Memory B cell (primary cell): ENCODE results near the gene ZNF805.

ENCODE experiments used
- ATAC-seq: fragments of 150-1000 bp; cut with Tn5 transposase; 2 replicates; pipeline ENCODE4 v1.10.0; 2021; ENCODE audit warnings: low read depth, mild to moderate bottlenecking, moderate library complexity
- DNase-seq, 2 donors: peaks; one replicate each; pipeline ENCODE4 v3.0.0; 2022; ENCODE audit warnings: low spot score in 2 of 2
- H3K27ac Mint-ChIP-seq: one replicate; pipeline ENCODE4 v1.8.0; 2022; ENCODE audit warnings: mild to moderate bottlenecking, moderate library complexity, mixed read lengths
- H3K27me3 Mint-ChIP-seq: one replicate; pipeline ENCODE4 v1.8.0; 2022; ENCODE audit warnings: mixed read lengths
- H3K36me3 Mint-ChIP-seq: one replicate; pipeline ENCODE4 v1.8.0; 2022; ENCODE audit warnings: mild to moderate bottlenecking, mixed read lengths
- H3K4me1 Mint-ChIP-seq: one replicate; pipeline ENCODE4 v1.8.0; 2022; ENCODE audit warnings: mixed read lengths
- H3K4me3 Mint-ChIP-seq: one replicate; pipeline ENCODE4 v1.8.0; 2022; ENCODE audit warnings: mild to moderate bottlenecking, moderate library complexity, mixed read lengths
- H3K9me3 Mint-ChIP-seq: one replicate; pipeline ENCODE4 v1.8.0; 2022; ENCODE audit warnings: mixed read lengths

ZNF805 gene

GRCh38 chr19:57279418-57280164 is 39.2 kb downstream of the ZNF805 start:
- H3K9me3 Mint-ChIP-seq, result no peaks in the 10 kb centered on the region
- H3K4me1 Mint-ChIP-seq, result peaks cover 24% of the 10 kb centered on the region
- H3K36me3 Mint-ChIP-seq, result peaks cover 9% of the 10 kb centered on the region
- ATAC-seq (peak; percentile 71), DNase-seq (peak in 1 of 2 donors; percentile 77)
- peak overlapping the region; percentile 25 for H3K4me3 Mint-ChIP-seq
- H3K27ac Mint-ChIP-seq, result no peak overlapping the region
- H3K27me3 Mint-ChIP-seq, result no peaks in the 10 kb centered on the region

GRCh38 chr19:57280165-57280961 is 39.9 kb downstream of the ZNF805 start, which contains the start of gene ZNF460:
Gene ZNF460, plus strand, starts transcription at chr19:57280485. Its CDS starts 322 bp downstream, at chr19:57280807.
- peak; percentile 95 to 97 for DNase-seq
- H3K27me3 Mint-ChIP-seq, result no peaks in the 10 kb centered on the region
- no peaks in the 10 kb centered on the region for H3K9me3 Mint-ChIP-seq
- H3K4me3 Mint-ChIP-seq, result no peak within 1 kb of the TSS
- H3K4me1 Mint-ChIP-seq, result peaks cover 28% of the 10 kb centered on the region
- H3K27ac Mint-ChIP-seq, result no peak within 1 kb of the TSS
- ATAC-seq, result peak; percentile 82
- peaks cover 13% of the 10 kb centered on the region for H3K36me3 Mint-ChIP-seq

- Mint-ChIP-seq H3K36me3 (peaks cover 17% of the 10 kb centered on the region), H3K27ac (no peak overlapping the region), H3K4me1 (peaks cover 29% of the 10 kb centered on the region), H3K4me3 (no peak overlapping the region), H3K27me3 (no peaks in the 10 kb centered on the region), H3K9me3 (no peaks in the 10 kb centered on the region)
- ATAC-seq (peak; percentile 5), DNase-seq (peak in 1 of 2 donors; percentile 16)
Measured at GRCh38 chr19:57280962-57281400, 40.5 kb downstream of the ZNF805 start.

GRCh38 chr19:57282011-57282643 is 41.7 kb downstream of the ZNF805 start:
- H3K27ac Mint-ChIP-seq, result no peak overlapping the region
- no peaks in the 10 kb centered on the region for H3K27me3 Mint-ChIP-seq
- DNase-seq (no peak), ATAC-seq (peak; percentile 9)
- peaks cover 32% of the 10 kb centered on the region for H3K4me1 Mint-ChIP-seq
- H3K9me3 Mint-ChIP-seq, result no peaks in the 10 kb centered on the region
- H3K4me3 Mint-ChIP-seq, result peak overlapping the region; percentile 78
- peaks cover 24% of the 10 kb centered on the region for H3K36me3 Mint-ChIP-seq

- DNase-seq (no peak), ATAC-seq (no peak)
- Mint-ChIP-seq H3K27me3 (no peaks in the 10 kb centered on the region), H3K4me3 (no peak overlapping the region), H3K27ac (no peak overlapping the region), H3K9me3 (peaks cover 1% of the 10 kb centered on the region), H3K36me3 (peaks cover 62% of the 10 kb centered on the region), H3K4me1 (peaks cover 19% of the 10 kb centered on the region)
Measured at GRCh38 chr19:57288373-57288772, 47.9 kb downstream of the ZNF805 start.

- no peak for ATAC-seq
- Mint-ChIP-seq H3K4me1 (peaks cover 10% of the 10 kb centered on the region), H3K27me3 (no peaks in the 10 kb centered on the region), H3K9me3 (peaks cover 8% of the 10 kb centered on the region), H3K36me3 (peaks cover 70% of the 10 kb centered on the region), H3K4me3 (no peak overlapping the region), H3K27ac (no peak overlapping the region)
- DNase-seq, result no peak
Measured at GRCh38 chr19:57290970-57291369, 50.5 kb downstream of the ZNF805 start.

GRCh38 chr19:57292547-57292946 is 52.1 kb downstream of the ZNF805 start:
- H3K36me3 Mint-ChIP-seq, result peaks cover 72% of the 10 kb centered on the region
- peaks cover 8% of the 10 kb centered on the region for H3K9me3 Mint-ChIP-seq
- no peaks in the 10 kb centered on the region for H3K27me3 Mint-ChIP-seq
- no peak overlapping the region for H3K4me3 Mint-ChIP-seq
- no peak for DNase-seq
- peaks cover 7% of the 10 kb centered on the region for H3K4me1 Mint-ChIP-seq
- H3K27ac Mint-ChIP-seq, result no peak overlapping the region
- ATAC-seq, result no peak

- DNase-seq (no peak), ATAC-seq (no peak)
- H3K4me3 Mint-ChIP-seq, result no peak overlapping the region
- peaks cover 8% of the 10 kb centered on the region for H3K9me3 Mint-ChIP-seq
- peaks cover 71% of the 10 kb centered on the region for H3K36me3 Mint-ChIP-seq
- H3K27ac Mint-ChIP-seq, result no peak overlapping the region
- H3K27me3 Mint-ChIP-seq, result no peaks in the 10 kb centered on the region
- peaks cover 4% of the 10 kb centered on the region for H3K4me1 Mint-ChIP-seq
Measured at GRCh38 chr19:57293719-57294118, 53.3 kb downstream of the ZNF805 start.

GRCh38 chr19:57302020-57302465 is 61.6 kb downstream of the ZNF805 start:
- ATAC-seq (no peak), DNase-seq (no peak)
- Mint-ChIP-seq H3K27me3 (no peaks in the 10 kb centered on the region), H3K4me1 (peaks cover 11% of the 10 kb centered on the region), H3K4me3 (no peak overlapping the region), H3K9me3 (peaks cover 2% of the 10 kb centered on the region), H3K27ac (no peak overlapping the region), H3K36me3 (peaks cover 25% of the 10 kb centered on the region)

- ATAC-seq (no peak), DNase-seq (no peak)
- peaks cover 11% of the 10 kb centered on the region for H3K4me1 Mint-ChIP-seq
- H3K27ac Mint-ChIP-seq, result no peak overlapping the region
- H3K9me3 Mint-ChIP-seq, result peaks cover 2% of the 10 kb centered on the region
- H3K4me3 Mint-ChIP-seq, result no peak overlapping the region
- H3K36me3 Mint-ChIP-seq, result peaks cover 19% of the 10 kb centered on the region
- no peaks in the 10 kb centered on the region for H3K27me3 Mint-ChIP-seq
Measured at GRCh38 chr19:57302727-57303401, 62.4 kb downstream of the ZNF805 start.
